Head of caudate nucleus (tissue), 42 donors: ENCODE results near the gene GNAT2.
"Not testable (repeated sequence)": the region's sequence is repeated elsewhere in the genome, so short reads cannot be mapped to it uniquely, and the experiment has no call there.

Experiments
- DNase-seq, 42 donors: peaks; one replicate each; pipeline versions ENCODE4 v3.0.0 to v3.0.0-alpha.2; 2020 to 2021; ENCODE audit warnings: mixed read lengths in 7 of 42
- intact Hi-C: fragments of 100-400 bp; cut with DNase I; formaldehyde crosslinking; loops from one replicate; pipeline ENCODE4 v1.15.0; 2022

Gene GNAT2

GRCh38 chr1:109619576-109620400, at the start of gene GNAT2, which contains the start of gene AMPD2:
Gene GNAT2, minus strand, starts transcription at chr1:109619616. Its CDS starts 6,746 bp downstream, at chr1:109612870.
Gene AMPD2, plus strand, starts transcription at chr1:109619837. Its CDS starts 1,339 bp downstream, at chr1:109621176.
- intact Hi-C loops, result loop anchor here (5.0 kb wide), 1 partner anchor 72 kb away; the partner anchor contains the start of gene GNAI3
- peak in 27 of 42 donors; percentile 48 to 79 (median 62) for DNase-seq

- peak in 4 of 42 donors; percentile 10 to 38 (median 18) for DNase-seq
- intact Hi-C loops, result no loop called here
Observed at GRCh38 chr1:109668123-109668775, 48.8 kb upstream of the GNAT2 start.

DNA sequence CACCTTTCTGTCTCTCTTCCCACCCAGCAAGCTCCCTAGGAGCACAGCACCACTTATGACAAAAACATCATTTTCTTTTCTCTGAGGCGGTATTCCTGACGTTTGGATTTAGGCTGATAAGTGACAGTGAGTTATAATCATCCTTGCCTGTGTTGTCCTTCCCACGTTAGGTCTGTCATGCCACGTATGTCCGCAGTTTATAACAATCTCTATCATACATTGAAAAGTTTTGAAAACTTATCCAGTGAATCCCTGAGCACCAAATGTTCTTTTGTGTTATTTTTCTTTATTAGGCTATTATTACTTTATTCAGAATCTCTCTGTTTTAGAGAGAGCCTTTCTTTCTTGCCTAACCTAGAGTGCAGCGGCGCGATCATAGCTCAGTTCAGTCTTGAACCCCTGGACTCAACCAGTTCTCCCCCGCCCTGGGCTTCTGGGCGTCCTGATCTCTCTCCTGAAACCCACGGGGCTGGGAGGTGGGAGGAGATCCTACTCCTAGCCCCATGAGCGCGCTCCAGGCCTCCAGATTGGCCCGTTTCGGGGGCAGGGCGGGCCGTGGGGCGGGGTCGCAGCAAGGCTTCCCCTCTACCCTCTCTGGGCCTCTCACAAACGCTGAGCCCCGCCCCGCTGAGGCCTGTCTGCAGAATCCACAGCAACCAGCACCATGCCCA, 48.2 kb upstream of the GNAT2 start, which contains the start of gene GSTM2:
TSS of gene GSTM2 (plus strand) at position 606 of the 671 bp plus-strand sequence. CDS start at position 665, 59 bp downstream.
- intact Hi-C loops, result no loop called here
- peak; percentile 84 to 98 (median 94) for DNase-seq

GRCh38 chr1:109664671-109665070, 45.3 kb upstream of the GNAT2 start:
- intact Hi-C loops, result no loop called here
- DNase-seq, result no peak

- intact Hi-C loops, result no loop called here
- peak in 1 of 42 donors; percentile 30 for DNase-seq
Observed at GRCh38 chr1:109661391-109661790, 42.0 kb upstream of the GNAT2 start.

DNA sequence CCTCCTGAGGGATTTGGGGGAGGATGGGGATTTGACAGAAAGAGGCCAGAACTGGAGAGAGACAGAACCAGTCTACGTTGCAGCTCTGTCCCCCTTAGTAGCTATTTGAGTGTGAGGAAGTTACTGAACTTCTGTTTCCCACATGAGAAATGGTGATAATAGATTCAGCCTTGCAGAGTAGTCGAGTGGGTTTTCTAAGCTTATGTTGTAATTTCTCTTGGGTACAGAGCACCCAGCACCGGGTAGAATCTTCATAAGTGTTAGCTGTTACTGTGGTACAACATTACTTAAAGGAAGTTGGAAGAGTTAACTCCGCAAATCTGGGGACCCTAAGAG, 41.2 kb upstream of the GNAT2 start:
- DNase-seq, result peak in 1 of 42 donors; percentile 38
- intact Hi-C loops, result not testable (repeated sequence)

GRCh38 chr1:109659997-109660690, 40.7 kb upstream of the GNAT2 start:
- intact Hi-C loops, result no loop called here
- DNase-seq, result peak in 1 of 42 donors; percentile 41

- DNase-seq, result peak in 1 of 42 donors; percentile 31
- intact Hi-C loops, result no loop called here
Observed at GRCh38 chr1:109659145-109659544, 39.7 kb upstream of the GNAT2 start.

- intact Hi-C loops, result no loop called here
Observed at GRCh38 chr1:109658533-109659042, 39.2 kb upstream of the GNAT2 start.

DNA sequence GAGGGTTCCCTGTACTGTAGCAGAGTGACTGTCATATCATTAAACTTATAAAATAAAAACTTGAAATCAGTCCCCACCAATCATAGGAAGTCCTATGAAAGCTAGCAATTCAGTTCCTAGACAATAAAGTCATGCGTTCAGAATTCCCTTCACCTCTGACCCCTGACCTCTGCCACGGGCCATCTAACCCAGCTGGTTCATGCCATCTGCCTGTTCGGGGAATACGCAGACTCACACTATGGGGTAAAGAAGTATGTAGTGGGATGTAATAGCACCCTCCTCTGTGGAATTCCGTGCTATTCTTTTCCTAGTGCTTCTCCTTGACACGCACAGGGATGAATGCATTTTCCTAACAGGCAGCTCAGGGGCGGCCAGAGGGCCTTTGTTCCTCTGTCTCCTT, 38.6 kb upstream of the GNAT2 start:
- DNase-seq, result peak in 1 of 42 donors; percentile 31
- intact Hi-C loops, result no loop called here

More at GRCh38 chr1:109658533-109659042, 39.2 kb upstream of the GNAT2 start:
- DNase-seq, result peak in 1 of 42 donors; percentile 21

GRCh38 chr1:109657395-109657794, 38.0 kb upstream of the GNAT2 start:
- intact Hi-C loops, result no loop called here

DNA sequence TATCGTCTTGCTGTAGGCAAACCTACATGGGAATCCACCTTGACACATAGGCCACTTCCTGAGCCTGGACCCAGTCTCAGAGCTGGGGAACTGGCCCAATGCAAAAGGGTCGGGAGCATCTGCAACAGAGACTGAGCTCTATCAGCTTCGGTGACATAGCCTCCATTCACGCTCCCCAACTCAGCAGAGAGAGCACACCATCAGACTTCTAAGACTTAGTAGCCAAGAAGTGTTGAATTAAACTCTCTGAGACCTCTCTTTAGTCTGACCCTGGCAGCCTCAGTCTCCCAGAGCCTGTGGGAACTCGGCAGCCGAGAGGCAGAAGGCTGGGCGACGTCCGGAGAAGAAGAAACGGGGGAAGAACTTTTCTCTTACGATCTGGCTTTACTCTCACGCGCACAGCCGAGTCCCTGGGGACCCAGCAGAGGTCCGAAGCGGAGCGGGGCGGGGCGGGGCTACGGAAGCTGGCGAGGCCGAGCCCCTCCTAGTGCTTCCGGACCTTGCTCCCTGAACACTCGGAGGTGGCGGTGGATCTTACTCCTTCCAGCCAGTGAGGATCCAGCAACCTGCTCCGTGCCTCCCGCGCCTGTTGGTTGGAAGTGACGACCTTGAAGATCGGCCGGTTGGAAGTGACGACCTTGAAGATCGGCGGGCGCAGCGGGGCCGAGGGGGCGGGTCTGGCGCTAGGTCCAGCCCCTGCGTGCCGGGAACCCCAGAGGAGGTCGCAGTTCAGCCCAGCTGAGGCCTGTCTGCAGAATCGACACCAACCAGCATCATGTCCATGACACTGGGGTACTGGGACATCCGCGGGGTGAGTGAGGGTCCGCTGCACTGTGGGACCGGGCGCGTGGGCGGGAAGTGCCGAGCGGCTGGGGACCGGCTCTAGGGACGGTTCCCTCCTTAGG, 36.5 kb upstream of the GNAT2 start, which contains the start of gene GSTM4:
TSS of gene GSTM4 (plus strand) at position 485 of the 905 bp plus-strand sequence. CDS start at position 776, 291 bp downstream.
- intact Hi-C loops, result no loop called here
- peak; percentile 66 to 94 (median 83) for DNase-seq

More at GRCh38 chr1:109657395-109657794, 38.0 kb upstream of the GNAT2 start:
- DNase-seq, result peak in 1 of 42 donors; percentile 31

- no peak for DNase-seq
- intact Hi-C loops, result no loop called here
Observed at GRCh38 chr1:109654519-109654918, 35.1 kb upstream of the GNAT2 start.

DNA sequence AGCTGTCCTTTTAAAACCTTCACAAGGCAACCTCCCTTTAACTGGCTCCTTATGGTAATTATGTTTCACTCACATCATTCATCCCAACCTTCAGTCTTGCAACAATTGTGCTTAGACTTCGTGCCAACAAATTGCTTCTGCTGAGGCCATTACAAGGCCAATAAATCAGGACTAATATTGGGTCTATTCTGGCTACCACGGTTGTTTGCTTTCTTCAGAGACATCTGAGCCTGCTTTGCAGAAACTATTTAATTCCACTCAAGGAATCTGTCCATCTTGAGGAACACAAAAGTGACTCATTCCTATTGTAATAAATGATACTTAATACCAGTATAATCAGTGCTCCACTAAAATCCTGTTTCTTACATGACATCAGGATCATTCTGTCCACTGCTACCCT, 33.9 kb upstream of the GNAT2 start:
- intact Hi-C loops, result no loop called here
- DNase-seq, result peak in 1 of 42 donors; percentile 7

- intact Hi-C loops, result no loop called here
- no peak for DNase-seq
Observed at GRCh38 chr1:109652402-109652801, 33.0 kb upstream of the GNAT2 start.

DNA sequence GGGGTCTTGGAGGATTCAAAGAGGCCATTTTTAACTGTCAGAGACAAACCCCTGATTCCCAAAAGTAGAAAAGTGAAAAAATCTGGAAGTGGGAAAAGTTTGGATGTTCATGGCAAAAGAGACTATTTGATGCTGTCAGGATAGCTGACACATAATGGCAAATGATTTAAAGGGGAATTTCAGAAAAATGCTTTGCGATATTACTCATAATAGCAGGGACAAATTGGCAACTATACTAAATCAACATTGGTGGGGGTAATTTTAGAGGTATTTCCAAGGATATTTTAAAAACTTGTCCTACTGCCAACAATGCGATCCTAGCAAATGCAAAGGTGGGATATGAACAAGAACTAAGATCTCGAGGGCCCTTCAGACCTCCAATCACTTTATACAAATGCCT, 31.2 kb upstream of the GNAT2 start:
- intact Hi-C loops, result no loop called here

GRCh38 chr1:109649491-109649914, 30.1 kb upstream of the GNAT2 start:
- DNase-seq, result peak in 7 of 42 donors; percentile 3 to 47 (median 23)
- intact Hi-C loops, result loop anchor here (10.0 kb wide), 1 partner anchor 335 kb away; the partner anchor contains the start of gene AHCYL1

More for the DNA sequence above, 31.2 kb upstream of the GNAT2 start:
- DNase-seq, result peak in 1 of 42 donors; percentile 24
